Esophagus muscularis mucosa (tissue), 3 donors: Measurements from ENCODE around the gene CWH43.

Experiments used
- POLR2A ChIP-seq: fragments of 450-650 bp; IDR thresholded peaks from one replicate; pipeline ENCODE4 v1.6.1; 2017; ENCODE audit warnings: antibody characterized with exemption, moderate library complexity, mild to moderate bottlenecking, low read depth
- POLR2AphosphoS5 ChIP-seq, 2 donors: sonication (generic); formaldehyde crosslinking; IDR thresholded peaks; one replicate each; pipeline ENCODE4 v1.6.1; 2017; ENCODE audit warnings: antibody characterized with exemption in 2 of 2
- TF ChIP-seq, protein P1 (sequence below), 3 experiments: fragments of 200-600 bp in 2 of 3; fragments of 450-650 bp in 1 of 3; sonication (generic) in 2 of 3; IDR thresholded peaks; one replicate each; pipeline ENCODE4 v1.5.1; 2017 to 2019; ENCODE audit warnings: antibody characterized with exemption in 3 of 3, mild to moderate bottlenecking in 2 of 3, moderate library complexity in 1 of 3

DNA sequence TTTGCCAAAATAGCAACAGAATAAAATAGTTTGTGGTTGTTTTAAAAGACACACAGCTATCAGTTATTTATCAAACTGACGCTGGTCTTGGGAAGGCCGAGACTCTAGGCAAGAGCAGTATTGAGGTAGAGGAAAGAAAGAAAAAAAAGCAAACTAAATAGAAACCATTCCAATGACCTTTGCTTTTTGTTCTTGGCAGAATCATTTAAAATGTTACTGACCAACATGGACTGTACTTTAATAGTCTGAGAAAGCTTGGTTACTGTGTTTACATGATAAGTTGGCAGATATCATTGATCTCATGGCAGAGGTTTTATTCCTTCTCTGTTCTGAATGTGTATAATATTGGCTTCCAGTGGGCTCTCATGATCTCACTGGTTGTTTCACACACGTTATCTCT, 11.9 kb downstream of the CWH43 start:
- TF ChIP-seq POLR2A (no peak), POLR2AphosphoS5 (IDR thresholded peaks at IDR 0.05) (no peak)
- TF ChIP-seq, protein P1, sequence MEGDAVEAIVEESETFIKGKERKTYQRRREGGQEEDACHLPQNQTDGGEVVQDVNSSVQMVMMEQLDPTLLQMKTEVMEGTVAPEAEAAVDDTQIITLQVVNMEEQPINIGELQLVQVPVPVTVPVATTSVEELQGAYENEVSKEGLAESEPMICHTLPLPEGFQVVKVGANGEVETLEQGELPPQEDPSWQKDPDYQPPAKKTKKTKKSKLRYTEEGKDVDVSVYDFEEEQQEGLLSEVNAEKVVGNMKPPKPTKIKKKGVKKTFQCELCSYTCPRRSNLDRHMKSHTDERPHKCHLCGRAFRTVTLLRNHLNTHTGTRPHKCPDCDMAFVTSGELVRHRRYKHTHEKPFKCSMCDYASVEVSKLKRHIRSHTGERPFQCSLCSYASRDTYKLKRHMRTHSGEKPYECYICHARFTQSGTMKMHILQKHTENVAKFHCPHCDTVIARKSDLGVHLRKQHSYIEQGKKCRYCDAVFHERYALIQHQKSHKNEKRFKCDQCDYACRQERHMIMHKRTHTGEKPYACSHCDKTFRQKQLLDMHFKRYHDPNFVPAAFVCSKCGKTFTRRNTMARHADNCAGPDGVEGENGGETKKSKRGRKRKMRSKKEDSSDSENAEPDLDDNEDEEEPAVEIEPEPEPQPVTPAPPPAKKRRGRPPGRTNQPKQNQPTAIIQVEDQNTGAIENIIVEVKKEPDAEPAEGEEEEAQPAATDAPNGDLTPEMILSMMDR (IDR thresholded peaks at IDR 0.05), result no peak
